ENCODE results near the gene MAD1L1.

GRCh38 chr7:2193575-2194305, 39.0 kb downstream of the MAD1L1 start:
- TF ChIP-seq TAF1 (IDR thresholded peaks at IDR 0.05; ENCODE audit: borderline replicate concordance, low read depth, low read length) (no peak), POLR2AphosphoS5 (IDR thresholded peaks at IDR 0.05; ENCODE audit: low read depth, low read length) (no peak)
